PC-9 (cell line): ENCODE results near the gene ETV6.

ENCODE experiments used
- CTCF ChIP-seq: fragments of 200-600 bp; sonication (generic); conservative IDR thresholded peaks from 2 replicates; pipeline ENCODE4 v1.6.1; 2017; ENCODE audit warnings: mixed run types, antibody characterized with exemption, mild to moderate bottlenecking, moderate library complexity
- EZH2 ChIP-seq: fragments of 200-600 bp; sonication (generic); IDR thresholded peaks from 2 replicates; pipeline ENCODE4 v1.8.0; 2017; ENCODE audit warnings: antibody characterized with exemption, low read depth

GRCh38 chr12:11718105-11718504 lies 68.6 kb downstream of the ETV6 start:
- TF ChIP-seq CTCF, result no peak
- TF ChIP-seq EZH2, result no peak
